HPDE6-E6E7 (cell line): Measurements from ENCODE around the gene ZNF518A.

Experiments used
- DNase-seq: peaks from one replicate; pipeline ENCODE4 v3.0.0; 2011; ENCODE audit warnings: missing footprints; ENCODE audit errors: extremely low spot score

The ZNF518A gene

GRCh38 chr10:96129387-96130325, at the start of gene ZNF518A:
Gene ZNF518A (plus strand): TSS chr10:96130297. CDS start chr10:96156323, 26,026 bp downstream.
- DNase-seq, result peak; percentile 80

GRCh38 chr10:96082153-96082552, 47.9 kb upstream of the ZNF518A start:
- DNase-seq, result no peak

- no peak for DNase-seq
Measured at GRCh38 chr10:96082748-96083147, 47.3 kb upstream of the ZNF518A start.

GRCh38 chr10:96089116-96089515, 41.0 kb upstream of the ZNF518A start:
- DNase-seq, result no peak

- peak; percentile 86 for DNase-seq
Measured at GRCh38 chr10:96089670-96090462, 40.2 kb upstream of the ZNF518A start.

- no peak for DNase-seq
Measured at GRCh38 chr10:96090463-96090800, 39.7 kb upstream of the ZNF518A start.

GRCh38 chr10:96092999-96093767, 36.9 kb upstream of the ZNF518A start:
- DNase-seq, result no peak

GRCh38 chr10:96093948-96094347, 36.1 kb upstream of the ZNF518A start:
- no peak for DNase-seq

GRCh38 chr10:96096958-96097357, 33.1 kb upstream of the ZNF518A start:
- DNase-seq, result no peak

- no peak for DNase-seq
Measured at GRCh38 chr10:96097865-96098264, 32.2 kb upstream of the ZNF518A start.

- no peak for DNase-seq
Measured at GRCh38 chr10:96107623-96108038, 22.5 kb upstream of the ZNF518A start.

- no peak for DNase-seq
Measured at GRCh38 chr10:96112531-96112930, 17.6 kb upstream of the ZNF518A start.

- DNase-seq, result no peak
Measured at GRCh38 chr10:96118604-96119450, 11.3 kb upstream of the ZNF518A start.

GRCh38 chr10:96122824-96123223, 7.3 kb upstream of the ZNF518A start:
- DNase-seq, result no peak

GRCh38 chr10:96124230-96125141, 5.6 kb upstream of the ZNF518A start:
- peak; percentile 38 for DNase-seq

GRCh38 chr10:96125142-96125515, 5.0 kb upstream of the ZNF518A start:
- DNase-seq, result no peak

GRCh38 chr10:96130326-96130995, 364 bp downstream of the ZNF518A start:
- DNase-seq, result peak; percentile 62

GRCh38 chr10:96131621-96132020, 1.5 kb downstream of the ZNF518A start:
- DNase-seq, result no peak

GRCh38 chr10:96133135-96133534, 3.0 kb downstream of the ZNF518A start:
- peak; percentile 14 for DNase-seq
